Stimulated activated CD8-positive, alpha-beta memory T cell treated with anti-CD3 and anti-CD28 coated beads, Interleukin-7, amount 100 ng/mL, for 48 hours (primary cell): ENCODE measurements around the gene C2CD3.
A peak's percentile ranks its signal among the peaks of the same experiment; 100 is the strongest.

ENCODE experiments used
- DNase-seq, 2 donors: peaks; one replicate each; pipeline ENCODE4 v3.0.0-alpha.2; 2020; ENCODE audit warnings: low read depth in 1 of 2; ENCODE audit errors: extremely low read depth in 1 of 2

The C2CD3 gene

DNA sequence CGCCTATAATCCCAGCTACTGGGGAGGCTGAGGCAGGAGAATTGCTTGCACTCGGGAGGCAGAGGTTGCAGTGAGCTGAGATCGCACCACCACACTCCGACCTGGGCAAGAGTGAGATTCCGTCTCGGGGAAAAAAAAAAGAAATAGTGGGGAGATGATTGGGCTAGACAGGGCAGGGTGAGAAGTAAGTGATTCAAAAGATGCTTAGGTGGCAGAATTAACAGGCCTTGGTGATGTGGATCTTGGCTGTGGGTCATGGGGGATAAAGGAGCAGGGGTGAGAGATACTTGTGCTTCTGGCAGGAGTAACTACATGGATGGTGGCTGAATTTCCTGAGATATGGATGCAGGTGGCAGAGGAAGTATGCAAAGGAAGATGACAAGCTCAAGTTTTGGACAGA is 148.8 kb downstream of the C2CD3 start:
- DNase-seq: no peak

DNA sequence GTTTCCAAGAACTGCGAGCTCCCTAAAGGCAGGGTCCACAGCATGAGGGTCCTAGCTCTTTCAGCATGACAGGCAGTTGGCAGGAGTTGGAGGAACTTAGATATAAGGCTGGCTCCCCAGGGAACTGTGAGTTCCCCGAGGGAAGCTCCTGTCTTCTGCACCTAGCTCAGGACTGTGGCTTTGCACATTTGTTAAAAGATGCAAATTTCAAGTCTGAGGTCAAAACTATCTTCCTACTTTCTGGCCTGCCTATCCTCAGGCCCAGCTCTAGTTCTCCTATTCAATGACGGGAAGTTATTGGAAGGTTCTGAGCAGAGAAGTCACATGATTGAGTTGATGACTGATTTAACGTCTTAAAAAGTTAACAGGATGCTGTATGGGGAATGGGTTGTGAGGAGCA is 150.3 kb downstream of the C2CD3 start:
- DNase-seq: no peak

DNA sequence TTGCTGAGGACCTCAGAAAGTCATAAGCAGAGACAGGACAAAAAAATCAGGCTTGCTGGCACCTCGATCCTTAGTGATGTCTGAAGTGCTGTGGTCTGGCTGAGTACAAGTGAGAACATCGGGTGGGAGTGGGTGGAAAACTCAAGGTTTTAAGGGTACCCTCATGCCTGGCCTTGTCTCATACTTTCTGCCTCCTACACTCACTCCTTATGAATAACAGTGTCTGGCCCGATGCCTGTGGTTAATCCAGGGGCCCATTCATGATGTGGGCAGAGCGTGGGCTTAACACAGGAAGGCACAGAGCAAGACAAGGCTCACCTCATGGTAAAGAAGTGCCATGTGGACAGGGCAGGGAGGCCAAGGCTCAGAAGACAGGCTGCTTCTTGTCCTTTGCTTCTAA is 150.9 kb downstream of the C2CD3 start:
- DNase-seq: peak; percentile 64 to 85

GRCh38 chr11:74019104-74019738 is 151.6 kb downstream of the C2CD3 start:
- no peak for DNase-seq

DNA sequence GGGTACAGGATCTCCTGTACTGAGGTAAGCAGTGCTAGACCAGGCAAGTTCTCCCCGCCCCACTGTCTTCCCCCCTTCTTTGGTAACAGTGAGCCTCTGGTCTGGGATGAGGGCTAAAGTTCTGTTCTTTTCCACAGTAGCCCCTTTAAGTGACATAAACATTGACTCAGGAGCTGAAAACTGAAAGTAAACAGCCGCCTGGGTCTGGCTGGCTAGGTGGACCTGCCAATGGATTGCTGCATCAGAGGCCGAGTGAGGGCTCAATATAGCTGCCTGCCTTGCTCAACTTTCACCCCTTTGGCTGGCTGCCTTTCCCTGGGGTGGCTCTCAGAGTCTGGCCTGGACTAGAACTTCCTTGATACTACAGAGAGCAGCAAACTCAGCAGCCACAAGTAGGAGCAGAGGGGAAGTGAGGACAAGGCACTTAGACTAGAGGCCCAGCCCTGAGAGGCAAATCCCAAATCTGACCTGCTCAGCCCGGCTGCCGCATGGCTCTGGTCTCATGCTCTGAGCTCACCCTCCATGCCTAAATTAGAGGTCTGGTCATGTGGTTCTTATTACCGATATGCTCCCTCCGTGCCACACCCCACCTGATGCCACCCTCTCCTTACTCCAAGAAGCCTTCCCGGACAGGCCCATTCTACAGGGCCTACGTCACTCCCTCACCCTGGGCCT is 152.3 kb downstream of the C2CD3 start:
- no peak for DNase-seq

GRCh38 chr11:74017631-74018030 is 153.2 kb downstream of the C2CD3 start:
- DNase-seq: no peak

DNA sequence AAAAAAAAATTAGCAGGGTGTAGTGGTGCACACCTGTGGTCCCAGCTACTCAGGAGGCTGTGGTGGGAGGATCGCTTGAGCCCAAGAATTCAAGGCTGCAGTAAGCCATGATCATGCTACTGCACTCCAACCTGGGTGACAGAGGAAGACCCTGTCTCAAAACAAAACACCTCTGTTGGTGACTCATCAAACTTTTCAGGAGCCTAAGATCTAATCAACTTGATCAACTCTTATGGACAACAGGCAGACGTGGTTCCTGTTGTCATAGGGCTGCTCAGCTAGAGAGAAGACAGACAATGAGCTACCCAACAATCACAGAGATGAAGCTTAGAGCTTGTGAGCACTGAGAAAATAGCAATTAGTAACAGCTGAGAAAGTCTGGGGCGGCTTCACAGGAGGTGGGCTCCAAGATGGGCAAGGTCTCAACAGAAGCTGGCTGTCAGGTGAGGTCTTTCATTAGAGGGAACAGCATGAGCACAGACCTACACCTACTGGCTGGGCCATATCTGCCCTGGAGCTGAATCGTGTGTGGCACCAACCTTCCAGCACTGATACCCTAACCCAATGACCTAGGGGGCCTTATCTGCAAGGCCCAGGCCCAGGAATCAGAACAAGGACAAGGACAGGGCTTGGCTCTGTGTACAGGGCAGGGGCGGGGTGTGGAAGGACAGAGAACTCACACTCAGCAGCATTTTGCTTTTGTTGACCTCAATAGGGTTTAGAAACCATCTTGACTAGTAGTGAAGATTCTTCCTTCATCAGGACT is 154.7 kb downstream of the C2CD3 start:
- no peak for DNase-seq

GRCh38 chr11:74014880-74015279 is 155.9 kb downstream of the C2CD3 start:
- no peak for DNase-seq

- DNase-seq: no peak
Observed at GRCh38 chr11:74013141-74013540, 157.7 kb downstream of the C2CD3 start.

GRCh38 chr11:74012074-74012809 is 158.6 kb downstream of the C2CD3 start:
- no peak for DNase-seq

DNA sequence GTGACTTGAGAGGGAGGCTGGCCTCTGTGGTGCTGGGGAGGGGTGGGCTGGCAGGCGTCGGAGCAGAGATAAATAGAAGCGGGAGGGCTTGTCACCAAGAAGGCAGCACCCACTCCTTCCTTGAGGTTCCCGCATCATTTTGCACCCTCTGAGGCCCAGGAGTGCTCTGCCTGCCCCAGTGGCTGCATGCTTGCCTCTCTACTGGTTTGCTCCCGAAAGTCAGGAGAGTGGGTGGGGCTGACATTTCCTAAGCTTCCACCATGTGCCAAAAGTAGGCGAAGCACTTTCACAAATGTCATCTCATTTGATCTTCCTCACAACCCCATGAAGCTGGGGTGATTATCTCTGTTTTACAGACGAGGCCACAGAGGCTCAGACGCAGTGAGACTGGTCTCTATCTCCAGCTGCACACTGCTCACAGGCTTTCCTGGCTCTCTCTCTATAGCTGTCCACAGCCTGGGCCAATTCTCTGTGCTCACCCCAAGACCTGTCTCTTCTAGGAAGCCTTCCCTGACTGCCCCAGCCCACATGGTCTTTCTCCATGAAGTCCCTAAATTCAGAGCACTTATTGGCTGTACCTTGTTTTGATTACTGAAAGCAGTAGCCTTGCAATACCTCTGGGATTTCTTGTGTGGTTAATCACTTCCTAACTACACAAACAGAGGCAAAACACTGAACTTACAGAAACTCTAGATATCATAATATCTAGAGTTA is 159.3 kb downstream of the C2CD3 start:
- DNase-seq: peak; percentile 48 to 67

- no peak for DNase-seq
Observed at GRCh38 chr11:74010306-74011300, 160.2 kb downstream of the C2CD3 start.

- no peak for DNase-seq
Observed at GRCh38 chr11:74009675-74010305, 161.0 kb downstream of the C2CD3 start.

DNA sequence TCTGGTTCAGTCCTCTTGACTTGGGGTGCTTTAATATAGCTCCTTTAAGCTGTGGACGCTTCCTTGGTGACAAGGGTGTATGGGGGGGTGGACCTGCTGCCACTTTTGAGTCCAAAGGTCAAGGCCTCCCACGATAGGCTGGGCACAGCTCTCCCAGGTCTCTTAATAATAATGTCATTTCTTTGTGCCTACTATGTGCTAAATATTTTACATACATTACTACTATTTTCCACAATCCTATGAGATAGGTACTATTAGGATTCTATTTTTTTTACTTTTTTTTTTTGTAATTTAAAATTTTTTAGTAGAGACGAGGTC is 161.6 kb downstream of the C2CD3 start:
- no peak for DNase-seq

DNA sequence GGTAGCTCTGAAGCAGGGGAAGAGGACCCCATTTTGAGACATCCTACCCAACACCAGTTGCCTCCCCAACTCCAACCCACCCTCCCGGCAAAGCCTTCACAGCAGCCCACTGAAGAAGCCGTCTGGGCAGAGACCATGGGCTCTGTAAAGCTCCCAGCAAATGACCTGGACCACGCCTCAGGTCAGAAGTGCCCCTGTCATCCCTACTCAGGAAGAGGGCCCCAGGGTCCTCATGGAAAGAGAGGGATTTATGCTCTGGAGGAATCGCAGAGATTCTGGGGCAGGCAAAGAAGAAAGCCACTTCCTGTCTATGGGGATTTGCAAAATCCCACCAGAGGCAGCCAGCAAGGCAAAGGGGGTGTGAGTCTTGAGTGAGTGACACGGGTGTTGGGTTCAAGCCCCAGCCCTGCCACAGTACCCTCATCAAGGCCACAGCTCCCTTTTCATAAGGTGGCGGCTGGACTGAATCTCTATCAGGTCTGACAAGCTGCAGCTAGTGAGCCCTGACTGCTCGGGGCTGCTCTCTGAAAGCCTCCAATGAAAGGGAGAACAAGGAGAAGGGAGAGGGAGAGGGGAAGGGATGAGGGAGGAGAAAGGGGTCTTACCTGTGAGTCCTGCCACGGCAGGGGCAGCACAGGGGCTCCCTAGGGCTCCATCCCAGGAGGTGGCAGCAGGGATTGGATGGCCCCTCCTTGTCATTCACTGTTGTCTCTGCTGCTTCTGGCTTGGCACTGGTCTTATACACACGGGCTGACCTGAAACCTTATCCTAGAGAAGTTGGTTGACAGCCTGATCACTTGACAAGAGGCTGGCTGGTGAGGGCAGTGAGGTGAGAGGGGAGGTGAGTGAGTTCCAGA is 162.2 kb downstream of the C2CD3 start, which contains the start of gene UCP3:
UCP3 (minus strand) TSS at position 713 of the 857 bp plus-strand sequence. CDS start 2,043 bp downstream, outside the sequence.
- DNase-seq: no peak

- DNase-seq: no peak
Observed at GRCh38 chr11:74007691-74008372, 163.0 kb downstream of the C2CD3 start.

DNA sequence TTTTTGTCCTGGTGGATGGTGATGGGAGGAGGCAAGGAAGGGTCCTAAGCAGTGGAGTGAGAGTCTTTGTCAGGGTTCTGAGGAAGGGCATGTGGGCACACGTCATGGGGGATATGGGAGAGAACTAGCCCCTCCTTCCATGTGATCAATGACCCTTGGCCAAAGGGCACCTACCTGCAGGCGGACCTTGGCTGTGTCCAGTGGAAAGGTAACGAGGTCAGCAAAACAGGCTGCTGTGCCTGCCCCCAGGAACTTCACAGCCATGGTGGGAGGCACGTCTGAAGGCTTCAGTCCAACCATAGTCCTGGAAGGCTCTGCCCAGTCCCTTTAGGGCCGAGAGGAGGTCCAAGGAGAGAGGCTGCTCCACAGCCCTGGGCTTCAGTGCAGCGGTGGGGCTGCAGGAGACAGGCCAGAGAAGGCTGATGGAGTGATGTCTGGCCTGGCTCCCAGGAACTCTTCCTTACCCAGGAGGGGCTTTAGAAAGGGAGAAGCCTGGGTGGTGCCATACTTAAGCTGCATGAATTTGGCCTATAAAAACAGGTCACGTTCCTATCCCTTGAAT is 164.0 kb downstream of the C2CD3 start:
- DNase-seq: no peak
